ENCODE measurements around the gene EMILIN2.

Gene EMILIN2

DNA sequence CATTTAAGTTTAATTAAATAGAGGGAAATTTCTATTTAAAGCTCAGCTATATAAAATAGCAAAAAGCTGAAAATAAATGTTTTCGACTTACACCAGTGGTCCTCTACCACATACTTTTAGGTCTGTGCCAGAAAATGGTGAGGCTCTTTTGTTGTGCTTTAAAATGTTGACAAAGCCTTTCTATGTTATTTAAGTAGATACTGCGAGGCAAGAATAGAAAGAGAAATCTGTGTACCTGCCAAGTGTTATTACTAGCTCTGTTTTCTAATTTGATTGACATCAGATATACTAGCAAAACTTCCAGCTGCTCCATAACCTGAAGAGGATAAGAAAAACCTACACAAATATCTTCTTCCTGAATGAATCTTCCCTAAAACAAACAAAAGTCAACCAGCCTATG is 112.5 kb downstream of the EMILIN2 start:
- no peak for DNase-seq

DNA sequence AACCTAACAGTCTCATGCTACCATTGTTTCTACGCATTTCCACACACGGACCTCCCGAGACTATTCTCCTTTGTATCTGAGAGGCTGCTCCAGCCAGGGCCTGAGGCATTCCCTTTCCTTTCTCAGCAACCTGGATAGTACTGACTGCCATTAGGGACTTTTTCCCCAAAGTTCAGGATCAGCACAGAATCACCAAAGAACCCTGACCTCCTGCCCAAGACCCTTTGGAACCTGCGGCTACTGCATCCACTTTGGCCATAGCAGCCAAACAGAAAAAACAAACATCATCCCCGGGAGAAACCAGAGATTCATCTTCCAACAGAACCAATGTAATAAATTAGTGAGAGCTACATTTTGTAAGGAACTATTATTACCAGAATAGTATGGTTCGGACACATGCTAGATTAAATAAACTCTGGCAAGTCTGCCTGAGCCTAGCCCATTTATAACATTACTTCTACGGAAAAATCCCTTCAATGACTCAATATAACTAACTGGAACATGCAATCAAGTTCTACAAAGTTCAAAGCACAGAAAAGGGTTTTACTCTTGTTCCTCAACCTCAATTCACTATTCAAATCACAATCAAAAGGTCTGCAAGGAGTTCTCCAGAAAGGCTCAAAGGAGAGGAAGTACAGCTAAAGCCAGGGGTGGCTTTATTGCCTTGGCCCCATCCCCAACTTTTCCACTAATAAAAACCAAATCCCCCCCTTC is 114.3 kb downstream of the EMILIN2 start:
- DNase-seq = no peak

DNA sequence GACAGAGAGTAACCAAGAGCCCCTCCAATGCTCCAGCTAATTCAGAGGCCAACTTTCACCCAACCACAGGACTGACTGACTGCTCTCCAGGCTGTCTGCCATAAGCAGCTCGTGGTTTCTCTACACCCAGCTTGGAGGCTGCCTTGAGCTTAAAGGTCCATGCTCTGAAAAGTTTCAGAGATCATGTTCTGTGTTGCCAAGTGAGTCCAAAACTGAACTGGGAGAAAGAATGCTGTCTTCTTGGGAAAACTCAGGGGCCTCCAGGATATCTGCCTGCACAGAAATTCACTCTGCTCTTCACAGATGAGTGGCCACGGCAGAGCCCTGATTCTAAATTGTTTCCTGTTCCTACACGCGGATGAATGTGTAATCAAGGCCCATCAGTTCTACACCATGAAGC is 115.0 kb downstream of the EMILIN2 start:
- DNase-seq = no peak

DNA sequence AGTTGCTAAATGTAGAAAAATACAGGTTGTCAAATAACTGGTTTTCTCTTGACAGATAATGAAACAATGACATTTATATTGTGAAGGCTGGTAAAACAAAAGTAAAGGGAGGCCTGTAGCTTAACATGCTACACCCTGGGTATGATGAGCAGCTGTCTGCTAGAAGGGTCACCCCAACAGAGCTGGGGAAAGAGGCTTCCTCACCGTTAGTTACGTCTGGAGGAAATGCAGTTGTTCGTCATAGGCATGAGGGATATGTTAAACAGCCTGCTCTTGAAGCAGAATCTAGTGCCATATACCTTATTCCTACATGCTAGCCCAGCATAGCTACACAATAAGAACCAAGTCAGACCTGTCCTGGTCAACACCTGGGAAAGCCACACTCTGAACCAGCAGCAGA is 116.2 kb downstream of the EMILIN2 start:
- DNase-seq = no peak

DNA sequence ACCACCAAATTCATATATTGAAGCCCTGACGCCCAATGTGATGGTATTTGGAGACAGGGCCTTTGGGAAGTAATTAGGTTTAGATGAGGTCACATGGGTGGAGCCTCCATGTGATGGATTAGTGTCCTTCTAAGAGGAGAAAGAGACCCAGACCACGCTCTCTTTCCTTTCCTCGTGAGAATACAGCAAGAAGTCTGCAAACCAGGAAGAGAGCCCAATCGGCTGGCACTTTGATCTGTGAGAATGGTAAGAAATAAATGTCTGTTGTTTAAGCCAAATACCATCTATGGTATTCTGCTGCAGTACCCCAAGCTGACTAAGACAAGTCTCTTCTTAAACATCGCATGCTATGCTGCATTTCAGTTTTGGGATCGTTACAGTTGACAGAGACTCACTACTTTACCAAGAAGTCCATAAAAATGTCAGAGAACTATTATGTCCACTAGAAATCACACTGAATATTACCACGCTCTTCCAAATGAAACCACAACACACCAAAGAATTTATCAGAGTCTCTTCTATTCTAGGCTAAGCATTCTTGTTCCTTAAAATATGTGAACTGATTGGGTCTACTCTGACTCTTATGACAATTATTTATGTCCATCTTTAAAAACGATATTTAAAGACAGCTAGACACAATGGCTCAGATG is 117.7 kb downstream of the EMILIN2 start:
- DNase-seq = no peak

Data from NCI-H748 treated with DMSO at 0.1 percent for 48 hours (cell line).